HG03039 (cell line): ENCODE data around the gene ADGRV1.
"Not testable (repeated sequence)": the region's sequence is repeated elsewhere in the genome, so short reads cannot be mapped to it uniquely, and the experiment has no call there.

ENCODE experiments used
- ATAC-seq: cut with Tn5 transposase; IDR thresholded peaks from one replicate; pipeline ENCODE4 v1.9.1; 2021; ENCODE audit warnings: mild to moderate bottlenecking, moderate library complexity; ENCODE audit not compliant: unreplicated experiment

The ADGRV1 gene

GRCh38 chr5:90549223-90549622 is 9.4 kb upstream of the ADGRV1 start:
- no peak for ATAC-seq

- ATAC-seq, result no peak
Measured at GRCh38 chr5:90549729-90550275, 8.8 kb upstream of the ADGRV1 start.

- ATAC-seq, result no peak
Measured at GRCh38 chr5:90550963-90551362, 7.6 kb upstream of the ADGRV1 start.

GRCh38 chr5:90551376-90551775 is 7.2 kb upstream of the ADGRV1 start:
- ATAC-seq, result no peak

- ATAC-seq, result no peak
Measured at GRCh38 chr5:90553711-90554110, 4.9 kb upstream of the ADGRV1 start.

- no peak for ATAC-seq
Measured at GRCh38 chr5:90554358-90555006, 4.1 kb upstream of the ADGRV1 start.

GRCh38 chr5:90555666-90556065 is 2.9 kb upstream of the ADGRV1 start:
- ATAC-seq, result no peak

- ATAC-seq, result no peak
Measured at GRCh38 chr5:90557391-90557790, 1.2 kb upstream of the ADGRV1 start.

GRCh38 chr5:90557871-90558270 is 726 bp upstream of the ADGRV1 start:
- ATAC-seq, result no peak

- no peak for ATAC-seq
Measured at GRCh38 chr5:90560771-90561170, 2.2 kb downstream of the ADGRV1 start.

- no peak for ATAC-seq
Measured at GRCh38 chr5:90561766-90562165, 3.2 kb downstream of the ADGRV1 start.

GRCh38 chr5:90562341-90562740 is 3.7 kb downstream of the ADGRV1 start:
- no peak for ATAC-seq

- ATAC-seq, result no peak
Measured at GRCh38 chr5:90563108-90563507, 4.5 kb downstream of the ADGRV1 start.

- no peak for ATAC-seq
Measured at GRCh38 chr5:90565491-90565890, 6.9 kb downstream of the ADGRV1 start.

GRCh38 chr5:90569084-90569483 is 10.5 kb downstream of the ADGRV1 start:
- ATAC-seq, result no peak

GRCh38 chr5:90570034-90570433 is 11.4 kb downstream of the ADGRV1 start:
- ATAC-seq, result no peak

GRCh38 chr5:90571147-90571773 is 12.7 kb downstream of the ADGRV1 start:
- ATAC-seq, result no peak

- no peak for ATAC-seq
Measured at GRCh38 chr5:90575712-90576111, 17.1 kb downstream of the ADGRV1 start.

- not testable (repeated sequence) for ATAC-seq
Measured at GRCh38 chr5:90576566-90576965, 18.0 kb downstream of the ADGRV1 start.

GRCh38 chr5:90579905-90580304 is 21.3 kb downstream of the ADGRV1 start:
- not testable (repeated sequence) for ATAC-seq

GRCh38 chr5:90581956-90582355 is 23.4 kb downstream of the ADGRV1 start:
- ATAC-seq, result no peak

GRCh38 chr5:90585337-90585986 is 26.9 kb downstream of the ADGRV1 start:
- ATAC-seq, result no peak
